ENCODE data around the gene MFAP2.
A peak's percentile ranks its signal among the peaks of the same experiment; 100 is the strongest.

MFAP2 gene

DNA sequence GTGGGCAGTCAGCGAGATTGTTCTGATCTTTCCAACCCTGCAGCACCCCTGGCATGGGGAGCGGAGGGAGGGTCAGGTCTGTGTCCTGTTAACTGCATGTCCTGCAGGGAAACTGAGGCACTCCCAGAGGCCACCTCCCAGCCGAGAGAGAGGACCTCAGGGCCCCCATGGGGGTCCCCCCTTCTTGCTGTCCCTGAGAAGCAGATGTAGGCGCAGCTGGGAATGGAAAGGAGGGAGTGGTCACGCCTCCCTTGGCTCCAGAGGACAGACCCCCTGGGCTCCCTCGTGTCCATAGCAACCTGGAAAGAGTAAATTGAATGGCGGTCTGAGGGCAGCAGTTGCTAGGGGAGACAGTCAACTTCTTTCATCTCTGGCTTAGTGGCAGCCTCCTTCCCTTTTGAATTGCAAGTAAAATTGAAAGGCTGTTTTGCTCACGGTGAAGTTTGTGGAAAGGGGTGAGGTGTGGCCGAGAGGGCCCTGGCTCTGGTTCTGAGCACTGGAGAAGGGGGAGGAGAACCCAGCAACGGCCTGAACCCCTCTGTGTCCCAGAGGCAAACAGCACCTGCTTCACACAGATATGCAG is 53.8 kb downstream of the MFAP2 start:
- peak; percentile 19 for DNase-seq

GRCh38 chr1:16925635-16926490 is 54.6 kb downstream of the MFAP2 start:
- no peak for DNase-seq

- no peak for DNase-seq
Measured at GRCh38 chr1:16924919-16925477, 55.4 kb downstream of the MFAP2 start.

Data from fibroblast of upper back skin (primary cell).